Mesothelial cell of epicardium (in vitro differentiated cells): Measurements from ENCODE around the gene RTN4. TPM values are rescaled to one million over a fixed set of nuclear protein-coding genes. Genes with fewer than 3 reads are reported as not detected.

Experiments
- DNase-seq, 2 experiments: peaks; one replicate each; pipeline ENCODE4 v3.0.0; 2021; ENCODE audit warnings: low spot score in 2 of 2; ENCODE audit not compliant: unreplicated experiment in 2 of 2
- H3K27ac Mint-ChIP-seq: 2 replicates; pipeline ENCODE4 v1.8.0; 2021; ENCODE audit warnings: mixed read lengths
- H3K27me3 Mint-ChIP-seq: 2 replicates; pipeline ENCODE4 v1.8.0; 2021; ENCODE audit warnings: low read depth, mixed read lengths
- H3K36me3 Mint-ChIP-seq: 2 replicates; pipeline ENCODE4 v1.8.0; 2021; ENCODE audit warnings: mixed read lengths
- H3K4me1 Mint-ChIP-seq: 2 replicates; pipeline ENCODE4 v1.8.0; 2021; ENCODE audit warnings: mixed read lengths
- H3K4me3 Mint-ChIP-seq: 2 replicates; pipeline ENCODE4 v1.8.0; 2021; ENCODE audit warnings: mild to moderate bottlenecking, moderate library complexity, mixed read lengths
- H3K9me3 Mint-ChIP-seq: 2 replicates; pipeline ENCODE4 v1.8.0; 2021; ENCODE audit warnings: mixed read lengths
- total RNA-seq: library from RNA; stranded (reverse); gene quantifications from 3 replicates; pipeline ENCODE4 v1.2.1, GENCODE V29; 2021
- TF ChIP-seq, protein P1 (sequence below): fragments of 200-600 bp; sonication (generic); IDR thresholded peaks from one replicate; pipeline ENCODE4 v1.5.0; 2021; ENCODE audit warnings: antibody characterized with exemption; ENCODE audit not compliant: unreplicated experiment

RTN4 gene
- total RNA-seq, 1 donor from 2014 or later: 178 TPM

DNA sequence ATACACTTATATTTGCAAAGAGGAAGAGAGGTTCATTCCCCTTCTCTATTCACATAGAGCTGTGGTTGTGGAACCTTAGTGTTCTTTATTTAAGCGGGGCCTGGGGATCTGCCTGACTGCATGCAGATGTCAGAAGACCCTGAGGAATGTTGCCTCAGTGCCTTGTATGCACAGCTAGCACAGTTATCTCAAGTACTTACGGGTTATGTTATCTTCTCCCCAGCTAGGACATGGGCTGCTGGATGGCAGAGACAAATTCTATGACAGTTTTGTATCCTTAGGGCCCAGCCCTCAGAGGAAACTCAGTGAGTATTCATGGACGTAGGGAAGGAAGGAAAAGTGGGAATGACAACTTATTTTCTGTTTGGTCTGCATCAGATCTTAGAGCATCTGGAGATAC lies 37.7 kb upstream of the RTN4 start:
- TF ChIP-seq, protein P1, sequence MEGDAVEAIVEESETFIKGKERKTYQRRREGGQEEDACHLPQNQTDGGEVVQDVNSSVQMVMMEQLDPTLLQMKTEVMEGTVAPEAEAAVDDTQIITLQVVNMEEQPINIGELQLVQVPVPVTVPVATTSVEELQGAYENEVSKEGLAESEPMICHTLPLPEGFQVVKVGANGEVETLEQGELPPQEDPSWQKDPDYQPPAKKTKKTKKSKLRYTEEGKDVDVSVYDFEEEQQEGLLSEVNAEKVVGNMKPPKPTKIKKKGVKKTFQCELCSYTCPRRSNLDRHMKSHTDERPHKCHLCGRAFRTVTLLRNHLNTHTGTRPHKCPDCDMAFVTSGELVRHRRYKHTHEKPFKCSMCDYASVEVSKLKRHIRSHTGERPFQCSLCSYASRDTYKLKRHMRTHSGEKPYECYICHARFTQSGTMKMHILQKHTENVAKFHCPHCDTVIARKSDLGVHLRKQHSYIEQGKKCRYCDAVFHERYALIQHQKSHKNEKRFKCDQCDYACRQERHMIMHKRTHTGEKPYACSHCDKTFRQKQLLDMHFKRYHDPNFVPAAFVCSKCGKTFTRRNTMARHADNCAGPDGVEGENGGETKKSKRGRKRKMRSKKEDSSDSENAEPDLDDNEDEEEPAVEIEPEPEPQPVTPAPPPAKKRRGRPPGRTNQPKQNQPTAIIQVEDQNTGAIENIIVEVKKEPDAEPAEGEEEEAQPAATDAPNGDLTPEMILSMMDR: no peak
- Mint-ChIP-seq H3K36me3 (no peaks in the 10 kb centered on the region), H3K4me3 (no peak overlapping the region), H3K27me3 (no peaks in the 10 kb centered on the region), H3K9me3 (no peaks in the 10 kb centered on the region), H3K4me1 (peaks cover 2% of the 10 kb centered on the region), H3K27ac (no peak overlapping the region)
- DNase-seq: no peak

DNA sequence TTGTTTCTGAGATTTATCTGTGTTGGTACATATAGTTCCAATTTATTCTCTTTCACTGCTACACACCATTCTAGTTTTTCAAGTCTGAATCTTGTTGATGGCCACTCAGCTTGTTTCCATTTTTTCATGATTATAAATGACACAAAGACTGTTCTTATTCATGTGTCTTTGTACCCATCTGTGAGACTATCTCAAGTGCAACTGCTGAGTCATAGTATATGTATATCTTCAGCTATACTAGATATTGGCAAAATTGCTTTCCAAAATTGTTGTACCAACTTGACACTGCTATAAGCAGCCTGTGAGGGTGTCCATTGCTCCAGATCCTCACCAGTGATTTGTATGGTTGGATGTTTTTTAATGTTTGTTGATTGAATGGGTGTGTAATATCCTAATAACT lies 37.2 kb upstream of the RTN4 start:
- Mint-ChIP-seq H3K36me3 (no peaks in the 10 kb centered on the region), H3K27me3 (no peaks in the 10 kb centered on the region), H3K9me3 (no peaks in the 10 kb centered on the region), H3K4me1 (peaks cover 2% of the 10 kb centered on the region), H3K27ac (no peak overlapping the region), H3K4me3 (no peak overlapping the region)
- TF ChIP-seq, protein P1: no peak
- DNase-seq: no peak

DNA sequence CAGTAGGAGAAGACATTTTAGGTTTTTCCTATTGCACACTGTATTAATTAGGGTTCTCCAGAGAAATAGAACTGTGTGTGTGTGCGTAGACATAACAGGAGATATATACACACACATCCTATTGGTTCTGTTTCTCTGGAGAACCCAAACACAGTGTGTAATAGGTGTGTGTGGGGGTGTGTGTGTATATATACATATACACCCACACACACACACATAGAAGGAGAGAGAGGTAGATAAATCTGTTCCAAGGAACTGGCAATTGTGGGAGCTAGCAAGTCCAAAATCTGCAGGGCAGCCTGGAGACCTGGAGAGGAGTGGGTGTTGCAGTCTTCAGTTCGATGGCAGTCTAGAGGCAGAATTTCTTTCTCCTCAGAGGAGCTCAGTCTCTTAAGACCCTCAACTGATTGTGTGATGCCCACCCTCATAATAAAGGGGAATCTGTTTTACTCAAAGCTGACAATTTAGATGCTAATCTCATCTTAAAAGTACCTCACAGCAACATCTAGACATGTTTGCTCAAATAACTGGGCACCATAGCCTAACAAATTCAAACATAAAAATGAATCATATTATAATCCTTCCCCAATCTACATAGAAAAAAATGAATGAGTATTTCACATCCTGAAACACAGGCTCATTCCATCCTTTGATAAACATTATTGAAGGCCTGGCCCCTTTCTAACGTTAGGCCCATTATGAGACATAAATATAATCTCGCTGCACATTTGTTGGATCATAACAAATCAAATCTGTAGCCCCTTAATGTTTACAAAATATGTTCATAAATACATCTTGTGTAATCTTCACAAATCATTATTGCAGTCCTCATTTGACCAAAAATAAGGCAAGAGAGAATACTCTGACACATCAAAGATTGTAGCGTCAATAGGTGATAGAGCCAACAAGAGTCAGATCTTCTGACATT lies 35.1 kb upstream of the RTN4 start:
- TF ChIP-seq, protein P1: no peak
- H3K9me3 Mint-ChIP-seq: peaks cover 2% of the 10 kb centered on the region
- H3K27me3 Mint-ChIP-seq: no peaks in the 10 kb centered on the region
- no peak overlapping the region for H3K4me3 Mint-ChIP-seq
- H3K4me1 Mint-ChIP-seq: peaks cover 2% of the 10 kb centered on the region
- no peaks in the 10 kb centered on the region for H3K36me3 Mint-ChIP-seq
- DNase-seq: no peak
- no peak overlapping the region for H3K27ac Mint-ChIP-seq

DNA sequence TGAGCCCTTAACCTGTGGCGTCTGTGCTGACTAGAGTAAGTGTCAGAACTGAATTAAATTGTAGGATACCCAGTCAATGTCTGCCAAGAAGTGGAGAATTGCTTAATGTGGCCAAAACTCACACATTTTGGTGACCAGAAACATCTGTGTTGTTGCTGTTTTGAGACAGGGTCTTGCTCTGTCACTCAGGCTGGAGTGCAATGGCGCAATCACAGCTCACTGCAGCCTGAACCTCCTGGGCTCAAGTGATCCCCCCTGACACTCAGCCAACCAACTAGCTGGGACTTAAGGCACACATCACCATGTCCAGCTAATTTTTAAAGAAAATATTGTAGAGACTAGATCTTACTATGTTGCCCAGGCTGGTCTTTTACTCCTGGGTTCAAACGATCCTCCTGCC lies 34.4 kb upstream of the RTN4 start:
- Mint-ChIP-seq H3K27ac (no peak overlapping the region), H3K9me3 (peaks cover 8% of the 10 kb centered on the region), H3K27me3 (no peaks in the 10 kb centered on the region), H3K4me3 (no peak overlapping the region), H3K36me3 (no peaks in the 10 kb centered on the region), H3K4me1 (peaks cover 2% of the 10 kb centered on the region)
- no peak for DNase-seq
- TF ChIP-seq, protein P1: no peak

DNA sequence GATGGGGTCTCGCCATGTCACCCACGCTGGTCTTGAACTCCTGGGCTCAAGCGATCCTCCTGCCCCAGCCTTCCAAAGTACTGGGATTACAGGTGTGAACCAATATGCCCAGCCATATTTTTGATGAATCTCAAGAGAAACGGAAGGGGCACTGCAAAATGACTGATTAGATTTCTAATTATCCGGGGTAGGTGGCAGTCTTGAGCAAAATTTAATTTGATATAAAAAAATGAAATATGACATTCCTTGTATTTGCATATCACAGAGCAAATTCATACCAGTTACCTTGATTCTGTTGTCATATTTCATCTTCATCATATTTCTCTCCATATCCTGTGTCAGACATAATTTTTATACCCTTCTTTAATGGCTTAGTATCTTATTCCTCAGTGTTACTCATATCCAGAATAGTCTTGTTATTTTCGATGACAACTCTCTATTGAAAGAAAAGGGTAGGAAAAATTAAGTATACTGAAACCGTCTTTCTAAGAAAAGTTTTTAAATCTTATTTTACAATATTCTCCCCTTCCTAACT lies 30.0 kb upstream of the RTN4 start:
- no peak for DNase-seq
- peaks cover 30% of the 10 kb centered on the region for H3K9me3 Mint-ChIP-seq
- no peaks in the 10 kb centered on the region for H3K27me3 Mint-ChIP-seq
- no peak overlapping the region for H3K4me3 Mint-ChIP-seq
- H3K4me1 Mint-ChIP-seq: no peaks in the 10 kb centered on the region
- no peaks in the 10 kb centered on the region for H3K36me3 Mint-ChIP-seq
- TF ChIP-seq, protein P1: no peak
- H3K27ac Mint-ChIP-seq: no peak overlapping the region
